Breast epithelium (tissue), 3 donors: ENCODE measurements around the gene SF3A1.

Source experiments
- CTCF ChIP-seq, 3 donors: fragments of 450-650 bp; IDR thresholded peaks; one replicate each; pipeline ENCODE4 v1.5.1; 2016 to 2017; ENCODE audit warnings: antibody characterized with exemption in 3 of 3, mild to moderate bottlenecking in 3 of 3, moderate library complexity in 3 of 3
- POLR2A ChIP-seq: fragments of 450-650 bp; IDR thresholded peaks from one replicate; pipeline ENCODE4 v1.6.1; 2016; ENCODE audit warnings: antibody characterized with exemption, mild to moderate bottlenecking, moderate library complexity
- POLR2AphosphoS5 ChIP-seq, 3 donors: sonication (generic); formaldehyde crosslinking; IDR thresholded peaks; one replicate each; pipeline ENCODE4 v1.6.1; 2017; ENCODE audit warnings: antibody characterized with exemption in 3 of 3

- TF ChIP-seq CTCF (IDR thresholded peaks at IDR 0.05) (no peak), POLR2A (no peak), POLR2AphosphoS5 (IDR thresholded peaks at IDR 0.05) (no peak)
Measured at GRCh38 chr22:30296324-30296723, 60.4 kb downstream of the SF3A1 start.
